Measurements from ENCODE around the gene UCHL1.

- TF ChIP-seq CTCF (IDR thresholded peaks at IDR 0.05; ENCODE audit: poor library complexity, severe bottlenecking) (no peak), REST (IDR thresholded peaks at IDR 0.05; ENCODE audit: borderline replicate concordance) (no peak), EZH2 (IDR thresholded peaks at IDR 0.05; ENCODE audit: borderline replicate concordance, insufficient read depth, low read length, poor library complexity, severe bottlenecking) (no peak), RAD21 (conservative IDR thresholded peaks at IDR 0.05) (no peak), POLR2AphosphoS5 (IDR thresholded peaks at IDR 0.05) (no peak), TAF1 (IDR thresholded peaks at IDR 0.05; ENCODE audit: low read depth) (no peak), EP300 (conservative IDR thresholded peaks at IDR 0.05; ENCODE audit: poor library complexity, severe bottlenecking) (no peak), SMC3 (conservative IDR thresholded peaks at IDR 0.05; ENCODE audit: poor library complexity) (no peak), MXI1 (conservative IDR thresholded peaks at IDR 0.05; ENCODE audit: poor library complexity, severe bottlenecking) (no peak)
These were observed 29.1 kb downstream of the UCHL1 start for GRCh38 chr4:41285864-41286235.
